Stomach (tissue), 19 donors: ENCODE results near the gene RNF43. TPM values are rescaled to one million over a fixed set of nuclear protein-coding genes. Genes with fewer than 3 reads are reported as not detected.

ENCODE experiments used
- DNase-seq, 2 donors: peaks; one replicate each; pipeline versions ENCODE4 v3.0.0 to v3.0.0-alpha.2; 2013 to 2019
- H3K27ac ChIP-seq, 5 donors: fragments of 200-600 bp in 4 of 5; sonication (generic) in 4 of 5; one replicate each; pipeline ENCODE4 v1.5.1; 2013 to 2019; ENCODE audit warnings: mild to moderate bottlenecking in 1 of 5, moderate library complexity in 1 of 5
- H3K27me3 ChIP-seq, 3 donors: fragments of 200-600 bp; sonication (generic); one replicate each; pipeline ENCODE4 v1.5.1; 2017 to 2019; ENCODE audit warnings: mixed run types in 1 of 3
- H3K36me3 ChIP-seq, 4 donors: fragments of 200-600 bp; sonication (generic); 1 replicate in 3 of 4; 2 replicates in 1 of 4; pipeline ENCODE4 v1.5.1; 2016 to 2019
- H3K4me1 ChIP-seq, 4 donors: fragments of 200-600 bp; sonication (generic); one replicate each; pipeline ENCODE4 v1.5.1; 2016 to 2019
- H3K4me3 ChIP-seq, 4 donors: fragments of 200-600 bp; sonication (generic) in 3 of 4; one replicate each; pipeline ENCODE4 v1.5.1; 2016 to 2019; ENCODE audit warnings: mild to moderate bottlenecking in 1 of 4
- H3K9me3 ChIP-seq, 4 donors: fragments of 200-600 bp; sonication (generic); one replicate each; pipeline ENCODE4 v1.5.1; 2016 to 2019
- CTCF ChIP-seq, 7 experiments: fragments of 450-650 bp in 4 of 7; fragments of 200-600 bp in 3 of 7; sonication (generic) in 3 of 7; IDR thresholded peaks; one replicate each; pipeline ENCODE4 v1.5.1; 2016 to 2019; ENCODE audit warnings: antibody characterized with exemption in 7 of 7, control low read depth in 2 of 7, mild to moderate bottlenecking in 1 of 7
- EP300 ChIP-seq: sonication (generic); formaldehyde crosslinking; IDR thresholded peaks from one replicate; pipeline ENCODE4 v1.6.1; 2017; ENCODE audit warnings: antibody characterized with exemption
- POLR2A ChIP-seq, 4 donors: fragments of 450-650 bp; IDR thresholded peaks; one replicate each; pipeline ENCODE4 v1.6.1; 2016; ENCODE audit warnings: antibody characterized with exemption in 4 of 4, control low read depth in 2 of 4, mild to moderate bottlenecking in 1 of 4, moderate library complexity in 1 of 4
- POLR2AphosphoS5 ChIP-seq, 3 donors: sonication (generic); formaldehyde crosslinking; IDR thresholded peaks; one replicate each; pipeline ENCODE4 v1.6.1; 2016; ENCODE audit warnings: antibody characterized with exemption in 3 of 3
- WGBS, 5 donors: extraction: QIAGEN DNeasy Blood & Tissue Kit in 3 of 5; methylation state at CpG; one replicate each; pipeline versions ENCODE4 v1.1.5 to v1.1.7; 2013 to 2018; 5-methylcytosine and 5-hydroxymethylcytosine counted together
- intact Hi-C: fragments of 100-400 bp; cut with DNase I; formaldehyde crosslinking; loops from one replicate; pipeline ENCODE4 v1.15.1; 2023; ENCODE audit warnings: low total_unique reads
- long read RNA-seq, 10 donors: transcript quantifications; one replicate each; lab custom pipeline, GENCODE V29; 2026
- polyA plus RNA-seq, 3 donors: library from polyadenylated mRNA; stranded (reverse); fragments of 200-250 nt; gene quantifications; one replicate each; pipeline ENCODE4 v1.2.3, GENCODE V29; 2013
- total RNA-seq, 5 donors: library from RNA; depleted of rRNA; stranded (reverse); fragments of >200 nt; gene quantifications; one replicate each; pipeline versions ENCODE4 v1.1.0 to v1.2.3, GENCODE V29; 2014 to 2016
- donor health status: healthy with polysubstance abuse.
- donor health status: Bipolar disorder and iron deficiency.
- donor health status: healthy.

The RNF43 gene
- total RNA-seq = 100 to 1,000 TPM in 1 of 5 donors, 10 to 100 TPM in 2, 1 to 10 TPM in 2; 6.4 to 269 (median 12.6) TPM
- 1 to 10 TPM in 2 of 3 donors, under 1 TPM in 1; 0.92 to 3.3 (median 2.0) TPM for polyA plus RNA-seq
- long read RNA-seq, donor 1 = 0 reads
- long read RNA-seq, donor 2 = 0 reads
- long read RNA-seq, donor 3, full-length matches to known transcripts = 1 of 1 reads
- long read RNA-seq, donor 3, partial matches to known transcripts = 0 of 1 reads
- long read RNA-seq, donor 3, other reads (novel, unspliced or antisense) = 0 of 1 reads
- long read RNA-seq, donor 4 = 0 reads
- long read RNA-seq, donor 5 = 0 reads
- long read RNA-seq, donor 6 = 0 reads
- long read RNA-seq, donor 7, partial matches to known transcripts = 0 of 1 reads
- long read RNA-seq, donor 7, other reads (novel, unspliced or antisense) = 0 of 1 reads
- long read RNA-seq, donor 8 = 0 reads
- long read RNA-seq, donor 9 = 0 reads
- long read RNA-seq, donor 10 = 0 reads

GRCh38 chr17:58417300-58418092 lies at the start of gene RNF43:
RNF43 (minus strand) TSS chr17:58417534; CDS start chr17:58415577, 1,957 bp downstream.
- peak within 1 kb of the TSS; percentile 26 to 47 (median 40) for H3K4me3 ChIP-seq
- peak within 1 kb of the TSS; percentile 69 to 82 (median 79) for H3K27ac ChIP-seq
- H3K4me1 ChIP-seq = peaks cover 0 to 18% (median 8%) of the 10 kb centered on the region in 4 donors
- no peaks in the 10 kb centered on the region for H3K36me3 ChIP-seq
- no peaks in the 10 kb centered on the region for H3K9me3 ChIP-seq
- 1 to 3% (median 2%) methylated on average over 8 of the region's 8 CpGs for WGBS, 5 donors
- TF ChIP-seq CTCF (IDR thresholded peaks at IDR 0.05) (peak in 5 of 7 experiments; percentile 72 to 97 (median 78)), EP300 (no peak), POLR2AphosphoS5 (IDR thresholded peaks at IDR 0.05) (peak; percentile 9 to 97 (median 92)), POLR2A (IDR thresholded peaks at IDR 0.05) (peak in 2 of 4 donors; percentile 45 to 71)
- intact Hi-C loops = no loop called here
- H3K27me3 ChIP-seq = no peaks in the 10 kb centered on the region
- peak; percentile 95 to 98 for DNase-seq

- Histone ChIP-seq H3K27me3 (no peaks in the 10 kb centered on the region), H3K9me3 (no peaks in the 10 kb centered on the region), H3K4me3 (no peak overlapping the region), H3K36me3 (no peaks in the 10 kb centered on the region), H3K27ac (no peak overlapping the region), H3K4me1 (no peaks in the 10 kb centered on the region)
- TF ChIP-seq POLR2AphosphoS5 (IDR thresholded peaks at IDR 0.05) (no peak), CTCF (IDR thresholded peaks at IDR 0.05) (no peak), POLR2A (IDR thresholded peaks at IDR 0.05) (no peak), EP300 (no peak)
- DNase-seq = no peak
- intact Hi-C loops = no loop called here
Measured at GRCh38 chr17:58455491-58455890, 38.2 kb upstream of the RNF43 start.

GRCh38 chr17:58452738-58453137 lies 35.4 kb upstream of the RNF43 start:
- H3K9me3 ChIP-seq = no peaks in the 10 kb centered on the region
- 85 to 95% (median 89%) methylated on average over 1 of the region's 1 CpG for WGBS, 5 donors
- no peak overlapping the region for H3K4me3 ChIP-seq
- no peaks in the 10 kb centered on the region for H3K36me3 ChIP-seq
- intact Hi-C loops = no loop called here
- TF ChIP-seq POLR2A (IDR thresholded peaks at IDR 0.05) = no peak
- TF ChIP-seq EP300 = no peak
- TF ChIP-seq CTCF (IDR thresholded peaks at IDR 0.05) = no peak
- no peak for TF ChIP-seq POLR2AphosphoS5 (IDR thresholded peaks at IDR 0.05)
- no peaks in the 10 kb centered on the region for H3K27me3 ChIP-seq
- no peak overlapping the region for H3K27ac ChIP-seq
- DNase-seq = no peak
- no peaks in the 10 kb centered on the region for H3K4me1 ChIP-seq
